ENCODE measurements around the gene DCTN3.

The DCTN3 gene

GRCh38 chr9:34620061-34620994, at the start of gene DCTN3:
Gene DCTN3, minus strand, starts transcription at chr9:34620495. Its CDS starts 31 bp downstream, at chr9:34620464.
- DNase-seq, result peak; percentile 90 to 96

DNA sequence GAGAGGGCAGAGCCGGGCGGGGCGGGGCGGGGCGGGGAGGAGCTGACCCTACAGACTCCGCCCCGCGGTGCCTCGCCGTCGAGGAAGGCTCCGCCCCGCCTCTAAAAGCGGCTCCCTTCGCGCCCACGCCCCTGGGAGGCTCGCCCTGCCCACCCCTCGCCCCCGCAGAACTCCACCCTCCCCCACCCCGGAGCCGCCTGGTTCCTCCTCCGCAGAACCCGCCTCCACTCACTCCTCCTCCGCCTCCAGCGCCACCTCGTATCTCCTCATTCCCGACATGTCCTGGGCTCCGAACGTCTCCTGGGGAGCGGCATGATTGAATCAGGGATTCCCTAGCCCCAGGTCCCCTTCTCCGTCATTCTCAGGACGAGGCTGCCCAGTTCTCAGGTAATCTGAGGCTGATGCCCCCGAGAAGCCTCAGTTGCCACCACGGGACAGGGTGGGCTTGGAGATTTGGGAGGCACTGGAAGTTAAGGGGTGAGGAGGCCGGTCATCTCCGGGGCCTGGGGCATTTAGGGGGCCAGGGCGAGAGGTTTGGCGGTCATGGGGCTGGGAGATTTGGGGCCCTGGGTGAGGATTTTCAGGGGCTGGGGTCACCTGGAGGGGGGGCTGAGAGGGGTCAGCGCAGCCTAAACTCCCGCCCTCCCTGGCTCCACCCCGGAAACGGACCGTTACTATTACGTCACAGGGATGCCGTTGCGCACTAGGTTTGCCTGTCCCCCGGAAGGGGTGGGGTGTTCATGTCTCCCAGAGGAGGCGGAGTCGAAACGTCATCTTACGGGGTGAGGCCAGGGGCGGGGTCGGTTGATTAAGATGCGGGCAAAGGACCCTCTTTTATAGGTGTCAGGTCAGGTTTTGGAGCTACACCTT, 45.3 kb upstream of the DCTN3 start:
- peak; percentile 76 to 96 for DNase-seq

- DNase-seq, result no peak
These were observed 44.7 kb upstream of the DCTN3 start for GRCh38 chr9:34665067-34665380.

- DNase-seq, result peak; percentile 56 to 82
These were observed 44.2 kb upstream of the DCTN3 start for GRCh38 chr9:34664281-34665066.

DNA sequence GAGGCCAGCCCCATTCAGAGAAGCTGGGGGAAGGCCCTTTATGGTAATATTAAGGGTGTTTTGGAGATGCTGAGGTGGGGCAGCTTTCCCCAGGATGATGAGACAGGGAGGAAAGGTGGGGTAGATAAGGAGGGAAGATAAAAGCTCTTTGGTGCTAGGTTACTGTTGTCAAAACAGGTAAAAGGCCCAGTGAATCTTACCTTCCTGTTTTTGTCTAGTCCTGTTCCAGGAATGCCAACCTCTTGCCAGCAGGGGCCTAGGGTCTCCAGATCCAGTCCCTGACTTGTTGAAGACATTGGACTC, 43.0 kb upstream of the DCTN3 start:
- DNase-seq, result no peak

DNA sequence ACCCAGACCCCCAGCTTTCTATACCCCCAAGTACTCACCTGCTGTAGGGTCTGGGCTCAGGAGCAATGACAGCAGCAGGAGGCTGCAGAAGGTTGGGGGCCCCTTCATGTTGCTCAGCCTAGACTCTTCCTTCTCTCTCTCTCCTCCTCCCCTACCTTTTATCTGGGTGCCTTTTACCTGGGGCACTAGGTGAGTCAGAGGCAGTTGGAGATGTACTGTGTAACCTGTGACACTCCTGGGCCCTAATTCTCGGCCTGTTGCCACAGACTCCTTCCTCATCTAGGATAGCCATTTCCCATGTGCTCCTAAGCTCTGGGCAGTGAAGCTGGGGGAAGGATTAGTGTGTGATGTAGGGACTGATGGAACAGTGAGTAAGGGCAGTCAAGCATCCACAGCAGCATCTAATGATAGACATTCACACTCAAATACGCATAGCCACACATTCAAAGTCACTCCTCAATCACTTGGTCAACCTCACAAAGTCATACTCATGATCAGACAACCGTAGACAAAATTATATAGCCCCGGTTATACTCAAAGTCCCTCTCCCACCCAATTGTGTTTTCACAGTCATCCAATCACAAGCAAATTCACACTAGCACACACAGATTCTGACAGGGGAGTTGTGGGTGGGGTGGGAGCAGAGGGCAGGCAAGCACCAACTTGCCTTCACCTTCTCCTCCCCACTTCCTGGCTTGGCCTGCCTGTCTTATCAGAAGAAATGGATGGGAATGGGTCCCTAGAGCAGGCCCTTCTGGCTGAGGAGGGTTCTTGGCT, 42.4 kb upstream of the DCTN3 start, which contains the start of gene CCL27:
Gene CCL27, minus strand, starts transcription at position 132 of the 777 bp plus-strand sequence. Its CDS starts 24 bp downstream, at position 108.
- DNase-seq, result no peak

- no peak for DNase-seq
These were observed 39.4 kb upstream of the DCTN3 start for GRCh38 chr9:34659592-34660253.

GRCh38 chr9:34658461-34658860, 38.2 kb upstream of the DCTN3 start:
- DNase-seq, result no peak

DNA sequence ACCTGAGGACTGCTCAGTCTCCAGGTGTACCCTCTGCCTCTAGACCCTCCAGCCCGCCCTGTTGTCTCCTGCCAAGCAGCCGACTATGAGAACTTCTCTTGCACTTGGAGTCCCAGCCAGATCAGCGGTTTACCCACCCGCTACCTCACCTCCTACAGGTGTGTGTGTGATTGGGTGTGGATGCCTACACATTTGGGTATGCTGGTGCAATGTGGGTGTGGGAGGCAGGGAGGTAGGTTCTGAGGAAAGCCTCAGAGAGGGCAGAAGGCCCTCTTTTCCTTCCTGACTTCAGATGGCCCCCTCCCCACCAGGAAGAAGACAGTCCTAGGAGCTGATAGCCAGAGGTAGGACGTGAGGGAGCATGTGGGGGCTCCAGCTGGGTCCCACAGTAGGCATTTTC, 36.7 kb upstream of the DCTN3 start:
- no peak for DNase-seq

- no peak for DNase-seq
These were observed 35.1 kb upstream of the DCTN3 start for GRCh38 chr9:34655394-34655793.

- peak in 1 of 2 experiments; percentile 25 for DNase-seq
These were observed 34.2 kb upstream of the DCTN3 start for GRCh38 chr9:34654323-34655051.

GRCh38 chr9:34653151-34654072, 33.1 kb upstream of the DCTN3 start:
- no peak for DNase-seq

DNA sequence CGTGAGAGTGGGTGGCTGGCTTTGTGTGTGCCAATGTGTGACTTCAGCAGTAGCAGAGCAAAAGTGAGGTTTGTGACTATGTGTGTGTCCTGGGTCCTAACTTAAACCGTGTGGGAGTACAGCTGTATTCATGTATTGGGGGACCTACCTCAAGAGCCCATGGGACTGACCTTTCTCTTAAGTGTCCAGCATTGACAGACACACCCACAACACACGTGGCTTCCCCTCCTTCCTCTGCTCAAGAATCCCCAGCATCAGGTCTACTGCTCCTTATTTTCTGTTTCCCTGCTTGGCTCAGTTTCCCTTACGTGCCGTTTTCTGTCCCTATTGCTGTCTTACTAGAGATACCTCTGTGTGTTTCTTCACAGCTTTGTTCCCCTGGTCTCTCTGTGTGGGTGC, 32.3 kb upstream of the DCTN3 start:
- no peak for DNase-seq

- peak in 1 of 2 experiments; percentile 69 for DNase-seq
These were observed 31.7 kb upstream of the DCTN3 start, which contains the start of gene IL11RA for GRCh38 chr9:34651876-34652601. Gene IL11RA, plus strand, starts transcription at chr9:34652185. Its CDS starts 3,033 bp downstream, at chr9:34655218.

GRCh38 chr9:34651321-34651720, 31.0 kb upstream of the DCTN3 start:
- no peak for DNase-seq

DNA sequence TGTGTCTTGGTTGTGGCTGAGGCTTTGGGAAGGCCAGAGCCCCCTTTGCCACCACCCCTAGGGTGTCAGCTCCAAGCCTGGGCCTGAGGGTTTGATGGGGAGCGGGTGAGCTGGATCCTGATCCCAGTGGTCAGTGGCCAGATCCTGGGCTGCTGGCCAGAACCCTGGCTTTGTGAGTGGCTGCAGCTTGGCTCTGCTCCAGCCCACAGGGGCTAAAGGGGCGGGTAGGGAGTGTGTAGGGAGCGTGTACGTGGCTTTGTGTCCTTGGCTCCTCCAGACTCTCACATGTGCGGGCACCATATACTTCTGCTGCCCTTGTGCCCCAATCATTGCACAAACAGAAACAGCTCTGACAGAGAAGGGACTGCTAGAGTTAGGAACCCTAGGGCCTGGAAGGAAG, 30.5 kb upstream of the DCTN3 start:
- no peak for DNase-seq

- DNase-seq, result no peak
These were observed 28.4 kb upstream of the DCTN3 start for GRCh38 chr9:34648673-34649072.

- DNase-seq, result no peak
These were observed 27.4 kb upstream of the DCTN3 start for GRCh38 chr9:34647651-34648050.

DNA sequence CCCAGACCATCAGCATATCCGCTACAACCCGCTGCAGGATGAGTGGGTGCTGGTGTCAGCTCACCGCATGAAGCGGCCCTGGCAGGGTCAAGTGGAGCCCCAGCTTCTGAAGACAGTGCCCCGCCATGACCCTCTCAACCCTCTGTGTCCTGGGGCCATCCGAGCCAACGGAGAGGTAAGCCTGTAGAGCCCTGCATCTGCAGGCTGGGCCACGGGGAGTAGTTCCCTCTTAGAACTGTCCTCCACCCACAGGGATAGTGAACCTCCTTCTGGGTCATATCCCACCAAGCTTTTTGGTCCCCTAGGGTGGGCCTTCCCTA, 26.7 kb upstream of the DCTN3 start:
- no peak for DNase-seq
